ENCODE data around the gene CENPT. TPM values are rescaled to one million over a fixed set of nuclear protein-coding genes. Genes with fewer than 3 reads are reported as not detected.

CENPT gene
- total RNA-seq, 6 experiments from 2014 or later, result 12.2 to 21.1 (median 18.2) TPM

DNA sequence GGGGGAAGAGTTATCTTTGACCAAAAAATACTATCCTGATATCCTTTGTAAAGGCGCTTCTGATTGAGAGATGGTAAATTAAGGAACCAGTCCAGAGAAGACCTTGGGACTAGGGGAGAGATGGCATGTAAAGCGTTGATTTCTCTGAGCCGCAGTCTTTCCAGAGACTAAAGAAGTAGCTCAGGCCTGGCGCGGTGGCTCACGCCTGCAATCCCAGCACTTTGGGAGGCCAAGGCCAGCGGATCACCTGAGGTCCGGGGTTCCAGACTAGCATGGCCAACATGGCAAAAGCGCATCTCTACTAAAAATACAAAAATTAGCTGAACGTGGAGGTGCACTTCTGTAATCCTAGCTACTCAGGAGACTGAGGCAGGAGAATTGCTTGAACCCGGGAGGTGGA lies 625 bp upstream of the CENPT start:
- H3K36me3 ChIP-seq, result no peaks in the 10 kb centered on the region
- peaks cover 0 to 38% (median 12%) of the 10 kb centered on the region in 4 donors for H3K4me1 ChIP-seq
- no peak for DNase-seq
- no peaks in the 10 kb centered on the region for H3K27me3 ChIP-seq
- TF ChIP-seq POLR2A (IDR thresholded peaks at IDR 0.05), result no peak
- TF ChIP-seq, protein P1, sequence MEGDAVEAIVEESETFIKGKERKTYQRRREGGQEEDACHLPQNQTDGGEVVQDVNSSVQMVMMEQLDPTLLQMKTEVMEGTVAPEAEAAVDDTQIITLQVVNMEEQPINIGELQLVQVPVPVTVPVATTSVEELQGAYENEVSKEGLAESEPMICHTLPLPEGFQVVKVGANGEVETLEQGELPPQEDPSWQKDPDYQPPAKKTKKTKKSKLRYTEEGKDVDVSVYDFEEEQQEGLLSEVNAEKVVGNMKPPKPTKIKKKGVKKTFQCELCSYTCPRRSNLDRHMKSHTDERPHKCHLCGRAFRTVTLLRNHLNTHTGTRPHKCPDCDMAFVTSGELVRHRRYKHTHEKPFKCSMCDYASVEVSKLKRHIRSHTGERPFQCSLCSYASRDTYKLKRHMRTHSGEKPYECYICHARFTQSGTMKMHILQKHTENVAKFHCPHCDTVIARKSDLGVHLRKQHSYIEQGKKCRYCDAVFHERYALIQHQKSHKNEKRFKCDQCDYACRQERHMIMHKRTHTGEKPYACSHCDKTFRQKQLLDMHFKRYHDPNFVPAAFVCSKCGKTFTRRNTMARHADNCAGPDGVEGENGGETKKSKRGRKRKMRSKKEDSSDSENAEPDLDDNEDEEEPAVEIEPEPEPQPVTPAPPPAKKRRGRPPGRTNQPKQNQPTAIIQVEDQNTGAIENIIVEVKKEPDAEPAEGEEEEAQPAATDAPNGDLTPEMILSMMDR (IDR thresholded peaks at IDR 0.05), result no peak
- no peaks in the 10 kb centered on the region for H3K9me3 ChIP-seq
- WGBS (ENCODE audit: insufficient coverage, low coverage, low lambda C conversion rate, missing lambda C conversion rate), result 79% methylated on average over 11 of the region's 11 CpGs
- H3K27ac ChIP-seq, result no peak overlapping the region
- H3K4me3 ChIP-seq, result peak overlapping the region in 1 of 3 donors; percentile 96
- intact Hi-C loops (cut with DNase I), result no loop called here
- no peak for ATAC-seq

GRCh38 chr16:67846320-67847063 lies 1.0 kb downstream of the CENPT start, which contains the start of gene NUTF2:
Gene NUTF2, plus strand, starts transcription at chr16:67846933. Its CDS starts 18,198 bp downstream, at chr16:67865131.
- peak; percentile 65 for TF ChIP-seq POLR2A (IDR thresholded peaks at IDR 0.05)
- TF ChIP-seq, protein P1 (IDR thresholded peaks at IDR 0.05), result peak in 1 of 4 donors; percentile 8
- Histone ChIP-seq H3K4me1 (peaks cover 0 to 41% (median 12%) of the 10 kb centered on the region in 4 donors), H3K9me3 (no peaks in the 10 kb centered on the region), H3K4me3 (peak within 1 kb of the TSS; percentile 85 to 100 (median 96)), H3K27me3 (no peaks in the 10 kb centered on the region), H3K36me3 (no peaks in the 10 kb centered on the region), H3K27ac (peak within 1 kb of the TSS; percentile 89 to 92 (median 90))
- DNase-seq (peak; percentile 96 to 97 (median 97)), ATAC-seq (peak; percentile 81 to 89 (median 84))
- intact Hi-C loops (cut with DNase I), result no loop called here
- 0% methylated on average over 1 of the region's 57 CpGs for WGBS (ENCODE audit: insufficient coverage, low coverage, low lambda C conversion rate, missing lambda C conversion rate)

DNA sequence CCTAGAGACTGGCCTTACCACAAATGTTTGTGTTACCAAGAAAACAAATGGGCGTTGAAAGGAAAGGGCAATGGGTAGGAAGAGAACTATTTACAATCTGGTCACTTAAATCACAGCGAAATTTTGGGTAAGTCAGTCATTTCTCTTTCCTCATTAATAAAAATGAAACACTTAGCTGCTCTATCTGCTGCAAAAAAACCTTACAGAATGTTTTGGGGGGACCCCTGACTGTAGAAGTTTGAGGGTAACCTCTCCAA lies 1.5 kb downstream of the CENPT start:
- Histone ChIP-seq H3K36me3 (no peaks in the 10 kb centered on the region), H3K27ac (peak overlapping the region; percentile 89 to 92 (median 90)), H3K9me3 (no peaks in the 10 kb centered on the region), H3K4me3 (peak overlapping the region; percentile 85 to 100 (median 96)), H3K4me1 (peaks cover 0 to 44% (median 12%) of the 10 kb centered on the region in 4 donors), H3K27me3 (no peaks in the 10 kb centered on the region)
- intact Hi-C loops (cut with DNase I), result no loop called here
- 6% methylated on average over 2 of the region's 2 CpGs for WGBS (ENCODE audit: insufficient coverage, low coverage, low lambda C conversion rate, missing lambda C conversion rate)
- TF ChIP-seq, protein P1 (IDR thresholded peaks at IDR 0.05), result no peak
- TF ChIP-seq POLR2A (IDR thresholded peaks at IDR 0.05), result no peak
- no peak for DNase-seq
- ATAC-seq, result no peak

- intact Hi-C loops (cut with DNase I), result no loop called here
- Histone ChIP-seq H3K36me3 (no peaks in the 10 kb centered on the region), H3K27ac (peak overlapping the region; percentile 89 to 92 (median 90)), H3K9me3 (no peaks in the 10 kb centered on the region), H3K4me3 (peak overlapping the region in 2 of 3 donors; percentile 85 to 100), H3K27me3 (no peaks in the 10 kb centered on the region), H3K4me1 (peaks cover 0 to 44% (median 12%) of the 10 kb centered on the region in 4 donors)
- ATAC-seq, result no peak
- DNase-seq, result no peak
- 65% methylated on average over 3 of the region's 5 CpGs for WGBS (ENCODE audit: insufficient coverage, low coverage, low lambda C conversion rate, missing lambda C conversion rate)
- TF ChIP-seq POLR2A (IDR thresholded peaks at IDR 0.05), result no peak
Measured at GRCh38 chr16:67845291-67846062, 2.0 kb downstream of the CENPT start.

DNA sequence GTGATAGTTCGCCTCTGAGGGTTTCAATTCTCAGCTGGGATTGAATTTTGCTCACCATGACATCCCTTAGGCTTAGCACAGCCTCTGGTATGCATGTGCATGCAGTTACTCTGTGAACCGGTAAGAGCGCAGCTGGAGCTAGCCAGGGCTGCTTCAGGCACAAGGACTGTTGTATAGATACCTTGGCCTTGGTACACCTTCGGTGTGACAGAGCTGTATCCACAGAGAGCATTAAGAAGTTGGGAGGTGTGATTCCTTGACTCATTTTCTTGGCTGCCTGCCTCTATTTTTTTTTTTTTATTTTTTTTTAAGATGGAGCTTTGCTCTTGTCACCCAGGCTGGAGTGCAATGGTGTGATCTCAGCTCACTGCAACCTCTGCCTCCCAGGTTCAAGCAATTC lies 3.0 kb downstream of the CENPT start:
- intact Hi-C loops (cut with DNase I), result no loop called here
- TF ChIP-seq POLR2A (IDR thresholded peaks at IDR 0.05), result no peak
- TF ChIP-seq, protein P1 (IDR thresholded peaks at IDR 0.05), result no peak
- DNase-seq (no peak), ATAC-seq (no peak)
- H3K36me3 ChIP-seq, result no peaks in the 10 kb centered on the region
- no peak overlapping the region for H3K4me3 ChIP-seq
- no peaks in the 10 kb centered on the region for H3K27me3 ChIP-seq
- peaks cover 0 to 44% (median 12%) of the 10 kb centered on the region in 4 donors for H3K4me1 ChIP-seq
- no peaks in the 10 kb centered on the region for H3K9me3 ChIP-seq
- WGBS (ENCODE audit: insufficient coverage, low coverage, low lambda C conversion rate, missing lambda C conversion rate), result 86% methylated on average over 1 of the region's 4 CpGs
- no peak overlapping the region for H3K27ac ChIP-seq

Measured in right lobe of liver (tissue), 6 donors.